ENCODE results near the gene TMCC3. TPM values are rescaled to one million over a fixed set of nuclear protein-coding genes. Genes with fewer than 3 reads are reported as not detected.

TMCC3 gene
- total and polyA plus RNA-seq, 4 donors: 0.81 to 2.3 (median 1.5) TPM

DNA sequence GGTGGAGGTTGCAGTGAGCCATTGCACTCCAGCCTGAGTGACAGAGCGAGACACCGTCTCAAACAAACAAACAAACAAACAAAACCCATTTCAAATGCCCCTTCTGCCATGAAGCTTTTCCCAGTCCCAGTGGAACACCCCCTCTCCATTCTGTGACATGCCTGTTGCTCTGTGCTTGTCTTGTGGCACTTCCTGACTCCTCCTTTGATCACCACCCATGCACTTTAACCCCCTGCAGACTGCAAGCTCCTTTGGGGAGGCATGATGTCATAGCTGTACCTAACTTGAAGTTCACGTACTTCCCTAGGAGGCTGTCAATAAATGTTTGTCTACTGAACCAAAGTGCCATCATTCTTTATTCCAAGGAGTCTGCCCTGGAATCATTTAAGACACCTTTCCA, 64.7 kb downstream of the TMCC3 start:
- no peak overlapping the region for H3K27ac ChIP-seq (ENCODE audit: low read depth in 1 of 2, low read length in 2 of 2)
- peaks cover 0 to 13% (median 4%) of the 10 kb centered on the region in 4 donors for H3K4me1 ChIP-seq (ENCODE audit: control insufficient read depth in 4 of 4, insufficient read depth in 4 of 4, low read length in 3 of 4)
- H3K36me3 ChIP-seq (ENCODE audit: control insufficient read depth in 4 of 4, insufficient read depth in 3 of 4, low read depth in 1 of 4, low read length in 3 of 4): peaks cover 0 to 5% (median 0%) of the 10 kb centered on the region in 4 donors
- no peak for TF ChIP-seq FOXA2 (IDR thresholded peaks at IDR 0.05)
- TF ChIP-seq GABPA (IDR thresholded peaks at IDR 0.05 in 1 of 2, conservative IDR thresholded peaks at IDR 0.05 in 1 of 2): no peak
- WGBS: 90% methylated on average over 3 of the region's 3 CpGs
- no peaks in the 10 kb centered on the region for H3K9me3 ChIP-seq (ENCODE audit: control insufficient read depth in 4 of 4, low read length in 3 of 4)
- no peak for DNase-seq (ENCODE audit: low spot score)
- no peak overlapping the region for H3K4me3 ChIP-seq (ENCODE audit: low read depth in 1 of 3, low read length in 3 of 3)
- H3K27me3 ChIP-seq (ENCODE audit: control insufficient read depth in 4 of 4, insufficient read depth in 4 of 4, low read length in 3 of 4): no peaks in the 10 kb centered on the region
- H3K9ac ChIP-seq (ENCODE audit: low read depth in 1 of 2, low read length in 2 of 2): no peak overlapping the region

DNA sequence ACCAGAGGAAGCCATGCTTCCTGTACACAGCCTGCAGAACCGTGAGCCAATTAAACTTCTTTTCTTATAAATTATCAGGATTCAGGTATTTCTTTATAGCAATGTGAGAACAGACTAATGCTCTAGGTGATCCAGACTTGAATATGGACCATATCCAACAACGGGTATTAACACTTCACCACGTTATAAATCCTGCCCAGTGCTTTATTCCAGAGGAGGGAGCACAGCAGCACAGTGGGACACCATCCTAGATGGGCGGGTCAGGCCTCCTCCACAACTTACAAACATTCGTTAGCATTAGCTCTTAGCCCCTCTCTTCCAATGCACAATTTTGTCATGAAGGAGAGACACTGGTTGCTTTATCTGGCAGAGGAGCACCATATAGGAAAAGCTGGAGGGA, 66.0 kb downstream of the TMCC3 start:
- peaks cover 0 to 13% (median 4%) of the 10 kb centered on the region in 4 donors for H3K4me1 ChIP-seq (ENCODE audit: control insufficient read depth in 4 of 4, insufficient read depth in 4 of 4, low read length in 3 of 4)
- H3K27ac ChIP-seq (ENCODE audit: low read depth in 1 of 2, low read length in 2 of 2): no peak overlapping the region
- no peak for DNase-seq (ENCODE audit: low spot score)
- no peak overlapping the region for H3K9ac ChIP-seq (ENCODE audit: low read depth in 1 of 2, low read length in 2 of 2)
- TF ChIP-seq EGR1 (IDR thresholded peaks at IDR 0.05; ENCODE audit: low read depth in 2 of 2) (no peak), JUND (IDR thresholded peaks at IDR 0.05) (no peak), FOXA1 (IDR thresholded peaks at IDR 0.05) (no peak)
- TF ChIP-seq, protein P1, sequence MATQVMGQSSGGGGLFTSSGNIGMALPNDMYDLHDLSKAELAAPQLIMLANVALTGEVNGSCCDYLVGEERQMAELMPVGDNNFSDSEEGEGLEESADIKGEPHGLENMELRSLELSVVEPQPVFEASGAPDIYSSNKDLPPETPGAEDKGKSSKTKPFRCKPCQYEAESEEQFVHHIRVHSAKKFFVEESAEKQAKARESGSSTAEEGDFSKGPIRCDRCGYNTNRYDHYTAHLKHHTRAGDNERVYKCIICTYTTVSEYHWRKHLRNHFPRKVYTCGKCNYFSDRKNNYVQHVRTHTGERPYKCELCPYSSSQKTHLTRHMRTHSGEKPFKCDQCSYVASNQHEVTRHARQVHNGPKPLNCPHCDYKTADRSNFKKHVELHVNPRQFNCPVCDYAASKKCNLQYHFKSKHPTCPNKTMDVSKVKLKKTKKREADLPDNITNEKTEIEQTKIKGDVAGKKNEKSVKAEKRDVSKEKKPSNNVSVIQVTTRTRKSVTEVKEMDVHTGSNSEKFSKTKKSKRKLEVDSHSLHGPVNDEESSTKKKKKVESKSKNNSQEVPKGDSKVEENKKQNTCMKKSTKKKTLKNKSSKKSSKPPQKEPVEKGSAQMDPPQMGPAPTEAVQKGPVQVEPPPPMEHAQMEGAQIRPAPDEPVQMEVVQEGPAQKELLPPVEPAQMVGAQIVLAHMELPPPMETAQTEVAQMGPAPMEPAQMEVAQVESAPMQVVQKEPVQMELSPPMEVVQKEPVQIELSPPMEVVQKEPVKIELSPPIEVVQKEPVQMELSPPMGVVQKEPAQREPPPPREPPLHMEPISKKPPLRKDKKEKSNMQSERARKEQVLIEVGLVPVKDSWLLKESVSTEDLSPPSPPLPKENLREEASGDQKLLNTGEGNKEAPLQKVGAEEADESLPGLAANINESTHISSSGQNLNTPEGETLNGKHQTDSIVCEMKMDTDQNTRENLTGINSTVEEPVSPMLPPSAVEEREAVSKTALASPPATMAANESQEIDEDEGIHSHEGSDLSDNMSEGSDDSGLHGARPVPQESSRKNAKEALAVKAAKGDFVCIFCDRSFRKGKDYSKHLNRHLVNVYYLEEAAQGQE (IDR thresholded peaks at IDR 0.05): no peak
- no peaks in the 10 kb centered on the region for H3K27me3 ChIP-seq (ENCODE audit: control insufficient read depth in 4 of 4, insufficient read depth in 4 of 4, low read length in 3 of 4)
- peaks cover 0 to 5% (median 0%) of the 10 kb centered on the region in 4 donors for H3K36me3 ChIP-seq (ENCODE audit: control insufficient read depth in 4 of 4, insufficient read depth in 3 of 4, low read depth in 1 of 4, low read length in 3 of 4)
- WGBS: 91% methylated on average over 5 of the region's 5 CpGs
- H3K4me3 ChIP-seq (ENCODE audit: low read depth in 1 of 3, low read length in 3 of 3): no peak overlapping the region
- no peaks in the 10 kb centered on the region for H3K9me3 ChIP-seq (ENCODE audit: control insufficient read depth in 4 of 4, low read length in 3 of 4)

DNA sequence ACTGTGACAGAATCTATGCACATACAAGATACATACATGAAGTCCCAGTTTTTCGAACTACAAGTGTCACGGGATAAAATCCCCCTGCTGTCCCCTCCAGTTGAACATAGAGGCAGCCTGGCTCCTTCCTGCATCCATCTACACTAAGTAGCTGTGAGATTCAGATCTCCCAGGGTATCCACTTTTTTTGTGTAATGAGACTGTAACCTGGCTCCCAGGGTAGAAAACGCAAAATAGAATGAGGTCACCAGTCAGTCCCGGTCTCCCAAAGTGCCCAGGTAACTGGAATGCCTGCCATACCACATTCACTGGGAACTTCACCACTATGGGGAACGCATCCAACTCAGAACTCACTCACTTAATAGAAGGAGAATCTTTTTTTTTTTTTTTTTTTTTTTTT, 67.8 kb downstream of the TMCC3 start:
- H3K4me1 ChIP-seq (ENCODE audit: control insufficient read depth in 4 of 4, insufficient read depth in 4 of 4, low read length in 3 of 4): peaks cover 0 to 9% (median 4%) of the 10 kb centered on the region in 4 donors
- no peak for TF ChIP-seq RXRA (IDR thresholded peaks at IDR 0.05)
- TF ChIP-seq FOXA2 (IDR thresholded peaks at IDR 0.05): no peak
- TF ChIP-seq JUND (IDR thresholded peaks at IDR 0.05): no peak
- no peaks in the 10 kb centered on the region for H3K9me3 ChIP-seq (ENCODE audit: control insufficient read depth in 4 of 4, low read length in 3 of 4)
- DNase-seq (ENCODE audit: low spot score): no peak
- no peak overlapping the region for H3K9ac ChIP-seq (ENCODE audit: low read depth in 1 of 2, low read length in 2 of 2)
- H3K27ac ChIP-seq (ENCODE audit: low read depth in 1 of 2, low read length in 2 of 2): no peak overlapping the region
- H3K27me3 ChIP-seq (ENCODE audit: control insufficient read depth in 4 of 4, insufficient read depth in 4 of 4, low read length in 3 of 4): no peaks in the 10 kb centered on the region
- no peak overlapping the region for H3K4me3 ChIP-seq (ENCODE audit: low read depth in 1 of 3, low read length in 3 of 3)
- 94% methylated on average over 5 of the region's 5 CpGs for WGBS
- H3K36me3 ChIP-seq (ENCODE audit: control insufficient read depth in 4 of 4, insufficient read depth in 3 of 4, low read depth in 1 of 4, low read length in 3 of 4): peaks cover 0 to 5% (median 0%) of the 10 kb centered on the region in 4 donors

DNA sequence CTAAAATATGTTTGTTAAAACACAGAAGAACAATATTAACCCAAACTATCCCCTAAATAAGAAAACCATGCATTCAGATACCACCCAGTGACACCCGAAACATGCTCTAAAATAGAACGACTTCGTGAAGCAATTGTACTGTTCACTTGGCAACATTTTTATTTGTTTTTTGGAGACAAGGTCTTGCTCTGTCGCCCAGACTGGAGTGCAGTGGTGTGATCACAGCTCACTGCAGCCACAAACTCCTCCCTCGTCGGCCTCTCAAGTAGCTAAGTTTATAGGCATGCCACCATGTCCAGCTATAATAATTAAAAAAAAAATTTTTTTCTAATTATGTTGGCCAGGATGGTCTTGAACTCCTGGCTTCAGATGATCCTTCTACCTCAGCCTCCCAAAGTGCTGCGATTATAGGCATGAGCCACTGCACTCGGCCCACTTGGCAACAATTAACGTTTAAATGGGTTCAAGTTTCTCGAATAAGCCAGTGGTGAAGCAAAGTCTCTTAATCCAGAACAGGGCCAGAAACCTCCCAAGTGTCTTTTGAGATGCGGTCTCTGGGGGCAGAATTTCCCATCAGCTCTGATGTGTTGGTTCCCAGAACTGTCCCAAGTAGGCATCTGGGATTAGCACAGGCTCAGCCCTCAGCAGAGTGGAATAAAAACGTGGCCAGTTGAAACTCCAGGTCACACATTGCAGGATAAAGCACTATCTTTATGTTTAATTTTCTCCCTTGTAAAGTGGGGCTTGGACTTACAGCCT, 74.5 kb downstream of the TMCC3 start:
- no peak overlapping the region for H3K4me3 ChIP-seq (ENCODE audit: low read depth in 1 of 3, low read length in 3 of 3)
- no peak overlapping the region for H3K9ac ChIP-seq (ENCODE audit: low read depth in 1 of 2, low read length in 2 of 2)
- WGBS: 62% methylated on average over 12 of the region's 12 CpGs
- H3K36me3 ChIP-seq (ENCODE audit: control insufficient read depth in 4 of 4, insufficient read depth in 3 of 4, low read depth in 1 of 4, low read length in 3 of 4): no peaks in the 10 kb centered on the region
- no peaks in the 10 kb centered on the region for H3K9me3 ChIP-seq (ENCODE audit: control insufficient read depth in 4 of 4, low read length in 3 of 4)
- DNase-seq (ENCODE audit: low spot score): no peak
- no peak overlapping the region for H3K27ac ChIP-seq (ENCODE audit: low read depth in 1 of 2, low read length in 2 of 2)
- H3K4me1 ChIP-seq (ENCODE audit: control insufficient read depth in 4 of 4, insufficient read depth in 4 of 4, low read length in 3 of 4): peaks cover 0 to 11% (median 4%) of the 10 kb centered on the region in 4 donors
- no peaks in the 10 kb centered on the region for H3K27me3 ChIP-seq (ENCODE audit: control insufficient read depth in 4 of 4, insufficient read depth in 4 of 4, low read length in 3 of 4)
- TF ChIP-seq HNF4A (conservative IDR thresholded peaks at IDR 0.05) (peak in 1 of 2 donors; percentile 53), SP1 (IDR thresholded peaks at IDR 0.05) (no peak), RXRA (IDR thresholded peaks at IDR 0.05) (peak in 1 of 2 donors; percentile 17)

All from liver (tissue), 9 donors.